PFSK-1 (cell line): Measurements from ENCODE around the gene OSTN.

Experiments
- FOXP2 ChIP-seq: optimal IDR thresholded peaks from 2 replicates; pipeline ENCODE3; 2011; ENCODE audit warnings: borderline replicate concordance, control low read depth, inconsistent platforms; ENCODE audit not compliant: insufficient read depth; ENCODE audit errors: extremely low read length, extremely low read depth
- POLR2AphosphoS5 ChIP-seq: IDR thresholded peaks from 2 replicates; pipeline ENCODE4 v1.6.1; 2012; ENCODE audit warnings: low read depth, mild to moderate bottlenecking, control low read depth, low read length, moderate library complexity
- SIN3A ChIP-seq: IDR thresholded peaks from 2 replicates; pipeline ENCODE4 v1.6.1; 2012; ENCODE audit warnings: mild to moderate bottlenecking, low read length, moderate library complexity, borderline replicate concordance; ENCODE audit not compliant: insufficient read depth
- TAF1 ChIP-seq: IDR thresholded peaks from 2 replicates; pipeline ENCODE4 v1.6.1; 2012; ENCODE audit warnings: low read length, control low read depth, borderline replicate concordance; ENCODE audit not compliant: insufficient read depth
- TF ChIP-seq, protein P1 (sequence below), 2 experiments: IDR thresholded peaks; 2 replicates each; pipeline versions ENCODE4 v1.6.1 to v1.8.0; 2011 to 2012; ENCODE audit warnings: low read depth in 2 of 2, low read length in 2 of 2, control low read depth in 1 of 2, inconsistent platforms in 1 of 2, mild to moderate bottlenecking in 1 of 2, moderate library complexity in 1 of 2; ENCODE audit not compliant: insufficient read depth in 1 of 2

Gene OSTN

GRCh38 chr3:191217301-191217700, 18.3 kb downstream of the OSTN start:
- TF ChIP-seq POLR2AphosphoS5, result no peak
- no peak for TF ChIP-seq FOXP2
- TF ChIP-seq, protein P1, sequence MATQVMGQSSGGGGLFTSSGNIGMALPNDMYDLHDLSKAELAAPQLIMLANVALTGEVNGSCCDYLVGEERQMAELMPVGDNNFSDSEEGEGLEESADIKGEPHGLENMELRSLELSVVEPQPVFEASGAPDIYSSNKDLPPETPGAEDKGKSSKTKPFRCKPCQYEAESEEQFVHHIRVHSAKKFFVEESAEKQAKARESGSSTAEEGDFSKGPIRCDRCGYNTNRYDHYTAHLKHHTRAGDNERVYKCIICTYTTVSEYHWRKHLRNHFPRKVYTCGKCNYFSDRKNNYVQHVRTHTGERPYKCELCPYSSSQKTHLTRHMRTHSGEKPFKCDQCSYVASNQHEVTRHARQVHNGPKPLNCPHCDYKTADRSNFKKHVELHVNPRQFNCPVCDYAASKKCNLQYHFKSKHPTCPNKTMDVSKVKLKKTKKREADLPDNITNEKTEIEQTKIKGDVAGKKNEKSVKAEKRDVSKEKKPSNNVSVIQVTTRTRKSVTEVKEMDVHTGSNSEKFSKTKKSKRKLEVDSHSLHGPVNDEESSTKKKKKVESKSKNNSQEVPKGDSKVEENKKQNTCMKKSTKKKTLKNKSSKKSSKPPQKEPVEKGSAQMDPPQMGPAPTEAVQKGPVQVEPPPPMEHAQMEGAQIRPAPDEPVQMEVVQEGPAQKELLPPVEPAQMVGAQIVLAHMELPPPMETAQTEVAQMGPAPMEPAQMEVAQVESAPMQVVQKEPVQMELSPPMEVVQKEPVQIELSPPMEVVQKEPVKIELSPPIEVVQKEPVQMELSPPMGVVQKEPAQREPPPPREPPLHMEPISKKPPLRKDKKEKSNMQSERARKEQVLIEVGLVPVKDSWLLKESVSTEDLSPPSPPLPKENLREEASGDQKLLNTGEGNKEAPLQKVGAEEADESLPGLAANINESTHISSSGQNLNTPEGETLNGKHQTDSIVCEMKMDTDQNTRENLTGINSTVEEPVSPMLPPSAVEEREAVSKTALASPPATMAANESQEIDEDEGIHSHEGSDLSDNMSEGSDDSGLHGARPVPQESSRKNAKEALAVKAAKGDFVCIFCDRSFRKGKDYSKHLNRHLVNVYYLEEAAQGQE (IDR thresholded peaks at IDR 0.05; ENCODE audit: insufficient read depth in 1 of 2, low read depth in 2 of 2, low read length in 2 of 2), result no peak
- no peak for TF ChIP-seq TAF1
- TF ChIP-seq SIN3A, result no peak

DNA sequence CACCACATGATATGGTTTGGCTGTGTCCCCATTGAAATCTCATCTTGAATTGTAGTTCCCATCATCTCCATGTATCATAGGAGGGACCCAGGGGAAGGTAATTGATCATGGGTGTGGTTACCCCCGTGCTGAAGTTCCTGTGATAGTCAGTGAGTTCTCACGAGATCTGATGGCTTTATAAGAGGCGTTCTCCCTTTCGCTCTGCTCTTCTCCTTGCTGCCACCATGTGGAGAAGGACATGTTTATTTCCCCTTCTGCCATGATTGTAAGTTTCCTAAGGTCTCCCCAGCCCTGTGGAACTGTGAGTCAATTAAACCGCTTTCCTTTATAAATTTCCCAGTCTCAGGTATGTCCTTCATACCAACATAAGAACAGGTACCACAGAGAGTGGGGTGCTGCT, 21.9 kb downstream of the OSTN start:
- TF ChIP-seq, protein P1 (IDR thresholded peaks at IDR 0.05; ENCODE audit: insufficient read depth in 1 of 2, low read depth in 2 of 2, low read length in 2 of 2), result no peak
- TF ChIP-seq TAF1 (no peak), POLR2AphosphoS5 (no peak), SIN3A (no peak)

DNA sequence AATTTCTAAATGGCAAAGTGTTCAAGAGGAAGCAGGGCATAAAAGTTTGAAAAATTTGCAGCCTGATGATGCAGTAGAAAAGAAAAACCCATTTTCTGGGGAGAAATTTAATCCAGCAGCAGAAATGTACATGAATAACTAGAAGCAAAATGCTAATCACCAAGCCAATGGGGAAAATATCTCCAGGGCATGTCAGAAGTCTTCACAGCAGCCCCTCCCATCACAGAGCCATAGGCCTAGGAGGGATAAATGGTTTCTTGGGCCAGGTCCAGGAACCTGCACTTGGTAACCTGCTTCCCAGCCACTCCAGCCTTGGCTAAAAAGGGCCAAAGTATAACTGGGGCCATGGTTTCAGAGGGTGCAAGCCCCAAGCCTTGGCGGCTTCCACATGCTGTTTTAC, 22.6 kb downstream of the OSTN start:
- TF ChIP-seq SIN3A (no peak), FOXP2 (no peak), POLR2AphosphoS5 (no peak), TAF1 (no peak)
- TF ChIP-seq, protein P1 (IDR thresholded peaks at IDR 0.05; ENCODE audit: insufficient read depth in 1 of 2, low read depth in 2 of 2, low read length in 2 of 2), result no peak

DNA sequence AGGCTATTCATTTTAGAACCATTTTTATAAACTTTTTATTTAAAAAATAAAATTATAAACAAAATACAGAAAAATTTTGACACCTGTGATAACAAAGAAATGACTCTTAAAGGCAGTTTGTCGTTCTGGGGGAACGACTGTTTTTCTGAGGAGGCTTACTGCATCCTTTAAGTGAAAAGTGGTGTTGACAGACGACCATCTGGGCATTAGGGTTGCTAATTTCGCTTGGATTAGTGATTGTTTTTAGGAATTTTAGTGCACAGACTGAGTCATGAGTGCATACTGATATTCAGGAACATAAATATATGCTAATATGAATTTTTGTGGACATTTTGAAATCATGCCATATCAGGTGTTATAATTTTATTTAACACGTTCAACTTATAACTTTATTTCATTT, 28.5 kb downstream of the OSTN start:
- TF ChIP-seq TAF1 (no peak), POLR2AphosphoS5 (no peak), SIN3A (no peak), FOXP2 (no peak)
- TF ChIP-seq, protein P1 (IDR thresholded peaks at IDR 0.05; ENCODE audit: insufficient read depth in 1 of 2, low read depth in 2 of 2, low read length in 2 of 2), result no peak

DNA sequence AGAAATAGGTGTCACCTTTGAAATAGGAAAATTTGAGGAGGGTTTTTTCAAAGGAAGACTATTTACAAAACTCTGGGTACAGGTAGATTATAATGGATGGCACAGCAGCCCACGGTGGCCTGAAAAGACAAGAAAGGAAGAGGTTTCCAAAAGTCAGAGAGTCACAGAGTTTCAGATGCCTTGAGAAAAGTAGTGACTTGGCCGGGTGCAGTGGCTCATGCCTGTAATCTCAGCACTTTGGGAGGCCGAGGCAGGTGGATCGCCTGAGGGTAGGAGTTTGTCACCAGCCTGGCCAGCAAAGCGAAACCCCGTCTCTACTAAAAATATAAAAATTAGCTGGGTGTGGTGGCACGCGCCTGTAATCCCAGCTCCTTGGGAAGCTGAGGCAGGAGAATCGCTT, 35.2 kb downstream of the OSTN start:
- TF ChIP-seq TAF1 (no peak), SIN3A (no peak), FOXP2 (no peak), POLR2AphosphoS5 (no peak)
- TF ChIP-seq, protein P1 (IDR thresholded peaks at IDR 0.05; ENCODE audit: insufficient read depth in 1 of 2, low read depth in 2 of 2, low read length in 2 of 2), result no peak
